Ovary (tissue), 3 donors: ENCODE measurements around the gene DAGLA.

Experiments
- CTCF ChIP-seq, 3 donors: fragments of 450-650 bp in 2 of 3; fragments of 200-600 bp in 1 of 3; IDR thresholded peaks; one replicate each; pipeline versions ENCODE4 v1.5.1 to v1.8.0; 2016 to 2022; ENCODE audit warnings: antibody characterized with exemption in 3 of 3, mild to moderate bottlenecking in 1 of 3
- EP300 ChIP-seq: sonication (generic); formaldehyde crosslinking; IDR thresholded peaks from one replicate; pipeline ENCODE4 v1.6.1; 2017; ENCODE audit warnings: antibody characterized with exemption
- POLR2A ChIP-seq: fragments of 450-650 bp; IDR thresholded peaks from one replicate; pipeline ENCODE4 v1.6.1; 2017; ENCODE audit warnings: antibody characterized with exemption, mild to moderate bottlenecking, moderate library complexity
- donor health status: DM: no; HTN: no; CAD: no.

GRCh38 chr11:61769946-61770683 lies 89.9 kb downstream of the DAGLA start:
- TF ChIP-seq CTCF (IDR thresholded peaks at IDR 0.05) (no peak), POLR2A (no peak), EP300 (no peak)
